Measurements from ENCODE around the gene PIP4K2C. TPM values are rescaled to one million over a fixed set of nuclear protein-coding genes. Genes with fewer than 3 reads are reported as not detected.

PIP4K2C gene
- total RNA-seq, 1 donor from 2014 or later, result 27.5 TPM

- no peak overlapping the region for H3K4me3 Mint-ChIP-seq (ENCODE audit: unreplicated experiment)
- peaks cover 19% of the 10 kb centered on the region for H3K9me3 Mint-ChIP-seq (ENCODE audit: unreplicated experiment)
- H3K36me3 Mint-ChIP-seq (ENCODE audit: unreplicated experiment), result peaks cover 12% of the 10 kb centered on the region
- peaks cover 58% of the 10 kb centered on the region for H3K27me3 Mint-ChIP-seq (ENCODE audit: unreplicated experiment)
- no peak overlapping the region for H3K27ac Mint-ChIP-seq (ENCODE audit: unreplicated experiment)
- TF ChIP-seq CTCF (IDR thresholded peaks at IDR 0.05; ENCODE audit: partially characterized antibody, unreplicated experiment), result no peak
- H3K4me1 Mint-ChIP-seq (ENCODE audit: low read depth, unreplicated experiment), result peaks cover 31% of the 10 kb centered on the region
- no peak for DNase-seq
These were observed 32.4 kb downstream of the PIP4K2C start for GRCh38 chr12:57623385-57623784.

GRCh38 chr12:57623811-57624390 is 32.9 kb downstream of the PIP4K2C start:
- no peak for TF ChIP-seq CTCF (IDR thresholded peaks at IDR 0.05; ENCODE audit: partially characterized antibody, unreplicated experiment)
- Mint-ChIP-seq H3K27me3 (ENCODE audit: unreplicated experiment) (peaks cover 54% of the 10 kb centered on the region), H3K4me3 (ENCODE audit: unreplicated experiment) (no peak overlapping the region)

GRCh38 chr12:57624441-57625220 is 33.6 kb downstream of the PIP4K2C start:
- no peak for TF ChIP-seq CTCF (IDR thresholded peaks at IDR 0.05; ENCODE audit: partially characterized antibody, unreplicated experiment)
- H3K27me3 Mint-ChIP-seq (ENCODE audit: unreplicated experiment), result peaks cover 55% of the 10 kb centered on the region
- no peak overlapping the region for H3K27ac Mint-ChIP-seq (ENCODE audit: unreplicated experiment)
- peaks cover 29% of the 10 kb centered on the region for H3K4me1 Mint-ChIP-seq (ENCODE audit: low read depth, unreplicated experiment)
- peaks cover 16% of the 10 kb centered on the region for H3K36me3 Mint-ChIP-seq (ENCODE audit: unreplicated experiment)
- peaks cover 24% of the 10 kb centered on the region for H3K9me3 Mint-ChIP-seq (ENCODE audit: unreplicated experiment)
- DNase-seq, result no peak
- H3K4me3 Mint-ChIP-seq (ENCODE audit: unreplicated experiment), result no peak overlapping the region

More at GRCh38 chr12:57623811-57624390, 32.9 kb downstream of the PIP4K2C start:
- Mint-ChIP-seq H3K4me1 (ENCODE audit: low read depth, unreplicated experiment) (peaks cover 30% of the 10 kb centered on the region), H3K36me3 (ENCODE audit: unreplicated experiment) (peaks cover 12% of the 10 kb centered on the region), H3K27ac (ENCODE audit: unreplicated experiment) (no peak overlapping the region), H3K9me3 (ENCODE audit: unreplicated experiment) (peaks cover 19% of the 10 kb centered on the region)
- DNase-seq, result no peak

GRCh38 chr12:57625261-57626032 is 34.5 kb downstream of the PIP4K2C start:
- DNase-seq, result no peak
- H3K27ac Mint-ChIP-seq (ENCODE audit: unreplicated experiment), result no peak overlapping the region
- no peak for TF ChIP-seq CTCF (IDR thresholded peaks at IDR 0.05; ENCODE audit: partially characterized antibody, unreplicated experiment)
- peaks cover 60% of the 10 kb centered on the region for H3K27me3 Mint-ChIP-seq (ENCODE audit: unreplicated experiment)
- peaks cover 17% of the 10 kb centered on the region for H3K36me3 Mint-ChIP-seq (ENCODE audit: unreplicated experiment)
- H3K9me3 Mint-ChIP-seq (ENCODE audit: unreplicated experiment), result peaks cover 21% of the 10 kb centered on the region
- H3K4me1 Mint-ChIP-seq (ENCODE audit: low read depth, unreplicated experiment), result peaks cover 27% of the 10 kb centered on the region
- H3K4me3 Mint-ChIP-seq (ENCODE audit: unreplicated experiment), result peak overlapping the region; percentile 38
